HEK293 (cell line): Measurements from ENCODE around the gene COL19A1.

ENCODE experiments used
- EGR2 ChIP-seq: fragments of 450-650 bp; formaldehyde crosslinking; IDR thresholded peaks from 2 replicates; pipeline ENCODE4 v1.5.1; 2016; ENCODE audit warnings: low read depth, missing biosample characterization, missing genetic modification characterization
- GFI1B ChIP-seq: fragments of 450-650 bp; formaldehyde crosslinking; IDR thresholded peaks from 2 replicates; pipeline ENCODE4 v1.5.1; 2016; ENCODE audit warnings: missing biosample characterization, missing genetic modification characterization
- KLF10 ChIP-seq: fragments of 450-650 bp; IDR thresholded peaks from 2 replicates; pipeline ENCODE4 v1.5.1; 2018; ENCODE audit warnings: missing biosample characterization, mild to moderate bottlenecking, missing genetic modification characterization
- KLF16 ChIP-seq: fragments of 450-650 bp; formaldehyde crosslinking; IDR thresholded peaks from 2 replicates; pipeline ENCODE4 v1.5.1; 2017; ENCODE audit warnings: missing biosample characterization, missing genetic modification characterization
- KLF8 ChIP-seq: fragments of 450-650 bp; formaldehyde crosslinking; IDR thresholded peaks from 2 replicates; pipeline ENCODE4 v1.5.1; 2016; ENCODE audit warnings: missing biosample characterization, missing genetic modification characterization
- PRDM1 ChIP-seq: fragments of 450-650 bp; formaldehyde crosslinking; IDR thresholded peaks from 2 replicates; pipeline ENCODE4; 2016; ENCODE audit warnings: missing biosample characterization, missing genetic modification characterization
- SALL2 ChIP-seq: fragments of 450-650 bp; formaldehyde crosslinking; IDR thresholded peaks from 2 replicates; pipeline ENCODE4 v1.5.0; 2017; ENCODE audit warnings: missing biosample characterization, mild to moderate bottlenecking, missing genetic modification characterization, borderline replicate concordance
- WT1 ChIP-seq: fragments of 450-650 bp; formaldehyde crosslinking; IDR thresholded peaks from 2 replicates; pipeline ENCODE4 v1.5.1; 2016; ENCODE audit warnings: missing biosample characterization, missing genetic modification characterization
- ZBTB8A ChIP-seq: fragments of 450-650 bp; formaldehyde crosslinking; IDR thresholded peaks from 2 replicates; pipeline ENCODE4 v1.5.1; 2016; ENCODE audit warnings: missing biosample characterization, missing genetic modification characterization
- ZFHX2 ChIP-seq: fragments of 450-650 bp; formaldehyde crosslinking; conservative IDR thresholded peaks from 2 replicates; pipeline ENCODE4 v1.5.1; 2016; ENCODE audit warnings: missing biosample characterization, missing genetic modification characterization
- ZFP3 ChIP-seq: fragments of 450-650 bp; formaldehyde crosslinking; IDR thresholded peaks from 2 replicates; pipeline ENCODE4 v1.5.1; 2016; ENCODE audit warnings: low read depth, missing biosample characterization, missing genetic modification characterization
- ZFP37 ChIP-seq: fragments of 450-650 bp; formaldehyde crosslinking; IDR thresholded peaks from 2 replicates; pipeline ENCODE4 v1.5.1; 2016; ENCODE audit warnings: missing biosample characterization, missing genetic modification characterization
- ZIC2 ChIP-seq: fragments of 450-650 bp; formaldehyde crosslinking; IDR thresholded peaks from 2 replicates; pipeline ENCODE4 v1.5.1; 2016; ENCODE audit warnings: missing biosample characterization, missing genetic modification characterization
- ZNF146 ChIP-seq: fragments of 450-650 bp; formaldehyde crosslinking; IDR thresholded peaks from 2 replicates; pipeline ENCODE4 v1.5.1; 2016; ENCODE audit warnings: missing biosample characterization, missing genetic modification characterization
- ZNF16 ChIP-seq: fragments of 450-650 bp; formaldehyde crosslinking; IDR thresholded peaks from 2 replicates; pipeline ENCODE4 v1.5.1; 2016; ENCODE audit warnings: low read depth, missing biosample characterization, missing genetic modification characterization
- ZNF174 ChIP-seq: fragments of 450-650 bp; formaldehyde crosslinking; IDR thresholded peaks from 2 replicates; pipeline ENCODE4 v1.5.0; 2017; ENCODE audit warnings: missing biosample characterization, mild to moderate bottlenecking, missing genetic modification characterization
- ZNF23 ChIP-seq: fragments of 450-650 bp; formaldehyde crosslinking; IDR thresholded peaks from 2 replicates; pipeline ENCODE4 v1.5.1; 2016; ENCODE audit warnings: missing biosample characterization, missing genetic modification characterization, borderline replicate concordance
- ZNF248 ChIP-seq: fragments of 450-650 bp; formaldehyde crosslinking; IDR thresholded peaks from 2 replicates; pipeline ENCODE4 v1.5.1; 2017; ENCODE audit warnings: missing biosample characterization, missing genetic modification characterization
- ZNF335 ChIP-seq: fragments of 450-650 bp; formaldehyde crosslinking; conservative IDR thresholded peaks from 2 replicates; pipeline ENCODE4 v1.5.1; 2016; ENCODE audit warnings: missing biosample characterization, missing genetic modification characterization
- ZNF426 ChIP-seq: fragments of 450-650 bp; formaldehyde crosslinking; IDR thresholded peaks from 2 replicates; pipeline ENCODE4 v1.5.1; 2017; ENCODE audit warnings: missing biosample characterization, missing genetic modification characterization, mild to moderate bottlenecking, inconsistent platforms, moderate library complexity
- ZNF514 ChIP-seq: fragments of 450-650 bp; formaldehyde crosslinking; IDR thresholded peaks from 2 replicates; pipeline ENCODE4 v1.5.1; 2016; ENCODE audit warnings: missing biosample characterization, missing genetic modification characterization
- ZNF544 ChIP-seq: fragments of 450-650 bp; formaldehyde crosslinking; IDR thresholded peaks from 2 replicates; pipeline ENCODE4 v1.5.0; 2017; ENCODE audit warnings: missing biosample characterization, missing genetic modification characterization
- ZNF548 ChIP-seq: fragments of 450-650 bp; formaldehyde crosslinking; IDR thresholded peaks from 2 replicates; pipeline ENCODE4 v1.5.1; 2016; ENCODE audit warnings: missing biosample characterization, missing genetic modification characterization
- ZNF600 ChIP-seq: fragments of 450-650 bp; formaldehyde crosslinking; IDR thresholded peaks from 2 replicates; pipeline ENCODE4 v1.5.1; 2016; ENCODE audit warnings: missing biosample characterization, missing genetic modification characterization
- ZNF747 ChIP-seq: fragments of 450-650 bp; formaldehyde crosslinking; IDR thresholded peaks from 2 replicates; pipeline ENCODE4 v1.5.1; 2016; ENCODE audit warnings: missing biosample characterization, missing genetic modification characterization
- ZNF76 ChIP-seq: fragments of 450-650 bp; formaldehyde crosslinking; IDR thresholded peaks from 2 replicates; pipeline ENCODE4; 2016; ENCODE audit warnings: low read depth, missing biosample characterization, missing genetic modification characterization, borderline replicate concordance
- ZNF830 ChIP-seq: fragments of 450-650 bp; IDR thresholded peaks from 2 replicates; pipeline ENCODE4 v1.5.0; 2018; ENCODE audit warnings: missing biosample characterization, missing genetic modification characterization, low read depth, mild to moderate bottlenecking, moderate library complexity
- TF ChIP-seq, protein P1 (sequence below): fragments of 450-650 bp; formaldehyde crosslinking; IDR thresholded peaks from 2 replicates; pipeline ENCODE4 v1.5.1; 2016; ENCODE audit warnings: missing biosample characterization, missing genetic modification characterization
- TF ChIP-seq, protein P2 (sequence below): fragments of 450-650 bp; formaldehyde crosslinking; IDR thresholded peaks from 2 replicates; pipeline ENCODE4 v1.5.1; 2017; ENCODE audit warnings: missing biosample characterization, mild to moderate bottlenecking, missing genetic modification characterization, moderate library complexity
- TF ChIP-seq, protein P3 (sequence below): fragments of 450-650 bp; formaldehyde crosslinking; IDR thresholded peaks from 2 replicates; pipeline ENCODE4; 2016; ENCODE audit warnings: missing biosample characterization, missing genetic modification characterization
- TF ChIP-seq, protein P4 (sequence below): fragments of 450-650 bp; formaldehyde crosslinking; IDR thresholded peaks from 2 replicates; pipeline ENCODE4 v1.5.0; 2017; ENCODE audit warnings: missing biosample characterization, missing genetic modification characterization, borderline replicate concordance
- TF ChIP-seq, protein P5 (sequence below): fragments of 450-650 bp; formaldehyde crosslinking; IDR thresholded peaks from 2 replicates; pipeline ENCODE4 v1.5.1; 2016; ENCODE audit warnings: missing biosample characterization, missing genetic modification characterization, borderline replicate concordance
- TF ChIP-seq, protein P6 (sequence below): fragments of 450-650 bp; formaldehyde crosslinking; IDR thresholded peaks from 2 replicates; pipeline ENCODE4 v1.5.1; 2016; ENCODE audit warnings: missing biosample characterization, missing genetic modification characterization

Gene COL19A1

DNA sequence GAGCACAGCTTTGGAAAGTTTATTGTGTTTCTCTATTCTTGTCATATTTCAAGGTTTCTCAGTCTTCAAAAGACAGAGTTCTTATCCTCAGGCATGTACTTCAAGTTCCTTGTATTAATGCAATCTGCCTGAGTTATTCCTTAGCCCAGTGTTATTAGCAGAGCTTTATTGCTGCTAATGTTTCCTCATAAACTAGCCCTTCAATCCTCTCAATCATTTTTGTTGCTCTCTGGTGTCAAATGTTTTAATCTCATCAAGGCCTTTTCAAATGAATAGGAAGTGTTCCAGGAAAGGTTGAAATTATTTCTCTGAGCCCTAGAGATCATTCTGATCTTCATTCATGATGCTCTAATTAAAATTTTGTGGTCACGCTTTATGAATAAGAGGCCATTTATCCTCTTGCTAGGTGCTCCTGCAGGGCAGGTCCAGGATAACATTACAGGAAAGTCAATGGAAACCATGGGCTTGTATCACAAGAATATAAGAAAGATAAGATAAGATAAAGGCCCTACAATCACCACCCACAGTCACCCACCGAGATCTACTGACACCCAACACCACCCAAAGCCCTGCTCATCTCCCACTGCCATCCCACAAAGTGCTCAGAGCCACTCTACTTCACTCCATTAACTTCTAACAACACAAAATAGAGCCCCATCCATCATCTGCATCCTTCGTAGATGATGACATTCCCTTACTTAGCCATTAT lies 310.6 kb downstream of the COL19A1 start (continued):
- TF ChIP-seq, protein P1, sequence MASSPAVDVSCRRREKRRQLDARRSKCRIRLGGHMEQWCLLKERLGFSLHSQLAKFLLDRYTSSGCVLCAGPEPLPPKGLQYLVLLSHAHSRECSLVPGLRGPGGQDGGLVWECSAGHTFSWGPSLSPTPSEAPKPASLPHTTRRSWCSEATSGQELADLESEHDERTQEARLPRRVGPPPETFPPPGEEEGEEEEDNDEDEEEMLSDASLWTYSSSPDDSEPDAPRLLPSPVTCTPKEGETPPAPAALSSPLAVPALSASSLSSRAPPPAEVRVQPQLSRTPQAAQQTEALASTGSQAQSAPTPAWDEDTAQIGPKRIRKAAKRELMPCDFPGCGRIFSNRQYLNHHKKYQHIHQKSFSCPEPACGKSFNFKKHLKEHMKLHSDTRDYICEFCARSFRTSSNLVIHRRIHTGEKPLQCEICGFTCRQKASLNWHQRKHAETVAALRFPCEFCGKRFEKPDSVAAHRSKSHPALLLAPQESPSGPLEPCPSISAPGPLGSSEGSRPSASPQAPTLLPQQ (tag by site-specific recombination) = no peak
- TF ChIP-seq GFI1B (tag by site-specific recombination) (no peak), WT1 (tag by site-specific recombination) (no peak), SALL2 (tag by site-specific recombination) (no peak), ZFHX2 (peak; percentile 92), ZNF146 (no peak), ZFP3 (tag by site-specific recombination) (no peak), ZNF514 (tag by site-specific recombination) (no peak), EGR2 (tag by site-specific recombination) (peak; percentile 97), ZNF174 (tag by site-specific recombination) (no peak), PRDM1 (tag by site-specific recombination) (no peak), ZNF830 (tag by site-specific recombination) (no peak), ZNF600 (tag by site-specific recombination) (no peak), ZIC2 (tag by site-specific recombination) (0 out of 2 replicates have a peak, but pooled peaks have one; percentile 24), ZFP37 (tag by site-specific recombination) (no peak), ZNF548 (tag by site-specific recombination) (no peak), ZNF335 (no peak), ZNF747 (tag by site-specific recombination) (no peak), KLF8 (tag by site-specific recombination) (no peak), KLF16 (tag by site-specific recombination) (no peak), ZNF544 (tag by site-specific recombination) (no peak), ZNF16 (tag by site-specific recombination) (no peak), ZBTB8A (no peak), ZNF248 (tag by site-specific recombination) (no peak), ZNF426 (0 out of 2 replicates have a peak, but pooled peaks have one; percentile 9), ZNF23 (no peak), ZNF76 (tag by site-specific recombination) (no peak), KLF10 (tag by site-specific recombination) (no peak)
- TF ChIP-seq, protein P2, sequence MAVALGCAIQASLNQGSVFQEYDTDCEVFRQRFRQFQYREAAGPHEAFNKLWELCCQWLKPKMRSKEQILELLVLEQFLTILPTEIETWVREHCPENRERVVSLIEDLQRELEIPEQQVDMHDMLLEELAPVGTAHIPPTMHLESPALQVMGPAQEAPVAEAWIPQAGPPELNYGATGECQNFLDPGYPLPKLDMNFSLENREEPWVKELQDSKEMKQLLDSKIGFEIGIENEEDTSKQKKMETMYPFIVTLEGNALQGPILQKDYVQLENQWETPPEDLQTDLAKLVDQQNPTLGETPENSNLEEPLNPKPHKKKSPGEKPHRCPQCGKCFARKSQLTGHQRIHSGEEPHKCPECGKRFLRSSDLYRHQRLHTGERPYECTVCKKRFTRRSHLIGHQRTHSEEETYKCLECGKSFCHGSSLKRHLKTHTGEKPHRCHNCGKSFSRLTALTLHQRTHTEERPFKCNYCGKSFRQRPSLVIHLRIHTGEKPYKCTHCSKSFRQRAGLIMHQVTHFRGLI (tag by site-specific recombination) = no peak
- TF ChIP-seq, protein P3, sequence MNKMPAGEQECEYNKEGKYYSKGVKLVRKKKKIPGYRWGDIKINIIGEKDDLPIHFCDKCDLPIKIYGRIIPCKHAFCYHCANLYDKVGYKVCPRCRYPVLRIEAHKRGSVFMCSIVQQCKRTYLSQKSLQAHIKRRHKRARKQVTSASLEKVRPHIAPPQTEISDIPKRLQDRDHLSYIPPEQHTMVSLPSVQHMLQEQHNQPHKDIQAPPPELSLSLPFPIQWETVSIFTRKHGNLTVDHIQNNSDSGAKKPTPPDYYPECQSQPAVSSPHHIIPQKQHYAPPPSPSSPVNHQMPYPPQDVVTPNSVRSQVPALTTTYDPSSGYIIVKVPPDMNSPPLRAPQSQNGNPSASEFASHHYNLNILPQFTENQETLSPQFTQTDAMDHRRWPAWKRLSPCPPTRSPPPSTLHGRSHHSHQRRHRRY (tag by site-specific recombination) = no peak
- TF ChIP-seq, protein P4, sequence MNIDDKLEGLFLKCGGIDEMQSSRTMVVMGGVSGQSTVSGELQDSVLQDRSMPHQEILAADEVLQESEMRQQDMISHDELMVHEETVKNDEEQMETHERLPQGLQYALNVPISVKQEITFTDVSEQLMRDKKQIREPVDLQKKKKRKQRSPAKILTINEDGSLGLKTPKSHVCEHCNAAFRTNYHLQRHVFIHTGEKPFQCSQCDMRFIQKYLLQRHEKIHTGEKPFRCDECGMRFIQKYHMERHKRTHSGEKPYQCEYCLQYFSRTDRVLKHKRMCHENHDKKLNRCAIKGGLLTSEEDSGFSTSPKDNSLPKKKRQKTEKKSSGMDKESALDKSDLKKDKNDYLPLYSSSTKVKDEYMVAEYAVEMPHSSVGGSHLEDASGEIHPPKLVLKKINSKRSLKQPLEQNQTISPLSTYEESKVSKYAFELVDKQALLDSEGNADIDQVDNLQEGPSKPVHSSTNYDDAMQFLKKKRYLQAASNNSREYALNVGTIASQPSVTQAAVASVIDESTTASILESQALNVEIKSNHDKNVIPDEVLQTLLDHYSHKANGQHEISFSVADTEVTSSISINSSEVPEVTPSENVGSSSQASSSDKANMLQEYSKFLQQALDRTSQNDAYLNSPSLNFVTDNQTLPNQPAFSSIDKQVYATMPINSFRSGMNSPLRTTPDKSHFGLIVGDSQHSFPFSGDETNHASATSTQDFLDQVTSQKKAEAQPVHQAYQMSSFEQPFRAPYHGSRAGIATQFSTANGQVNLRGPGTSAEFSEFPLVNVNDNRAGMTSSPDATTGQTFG = no peak
- TF ChIP-seq, protein P5, sequence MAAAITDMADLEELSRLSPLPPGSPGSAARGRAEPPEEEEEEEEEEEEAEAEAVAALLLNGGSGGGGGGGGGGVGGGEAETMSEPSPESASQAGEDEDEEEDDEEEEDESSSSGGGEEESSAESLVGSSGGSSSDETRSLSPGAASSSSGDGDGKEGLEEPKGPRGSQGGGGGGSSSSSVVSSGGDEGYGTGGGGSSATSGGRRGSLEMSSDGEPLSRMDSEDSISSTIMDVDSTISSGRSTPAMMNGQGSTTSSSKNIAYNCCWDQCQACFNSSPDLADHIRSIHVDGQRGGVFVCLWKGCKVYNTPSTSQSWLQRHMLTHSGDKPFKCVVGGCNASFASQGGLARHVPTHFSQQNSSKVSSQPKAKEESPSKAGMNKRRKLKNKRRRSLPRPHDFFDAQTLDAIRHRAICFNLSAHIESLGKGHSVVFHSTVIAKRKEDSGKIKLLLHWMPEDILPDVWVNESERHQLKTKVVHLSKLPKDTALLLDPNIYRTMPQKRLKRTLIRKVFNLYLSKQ (tag by site-specific recombination) = no peak
- TF ChIP-seq, protein P6, sequence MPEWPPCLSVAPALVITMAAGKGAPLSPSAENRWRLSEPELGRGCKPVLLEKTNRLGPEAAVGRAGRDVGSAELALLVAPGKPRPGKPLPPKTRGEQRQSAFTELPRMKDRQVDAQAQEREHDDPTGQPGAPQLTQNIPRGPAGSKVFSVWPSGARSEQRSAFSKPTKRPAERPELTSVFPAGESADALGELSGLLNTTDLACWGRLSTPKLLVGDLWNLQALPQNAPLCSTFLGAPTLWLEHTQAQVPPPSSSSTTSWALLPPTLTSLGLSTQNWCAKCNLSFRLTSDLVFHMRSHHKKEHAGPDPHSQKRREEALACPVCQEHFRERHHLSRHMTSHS = no peak
